ENCODE measurements around the gene RIMS4.

DNA sequence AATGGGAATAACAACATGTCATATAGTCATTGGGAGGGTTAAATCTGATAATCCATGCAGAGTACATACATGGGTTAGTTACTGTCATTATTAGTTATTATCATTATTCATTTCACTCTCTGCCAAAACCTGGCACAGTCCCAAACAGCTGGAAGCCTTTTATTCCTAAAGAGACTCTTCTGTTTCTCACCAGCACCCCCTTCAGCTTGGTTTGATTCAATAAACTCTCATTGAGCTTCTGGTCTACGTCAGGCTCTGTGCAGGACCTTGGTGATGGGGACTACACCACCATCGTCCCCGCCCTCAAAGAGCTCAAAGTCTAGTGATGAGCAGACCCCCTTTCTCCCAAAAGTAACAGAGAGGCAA lies 62.4 kb downstream of the RIMS4 start:
- TF ChIP-seq, protein P1, sequence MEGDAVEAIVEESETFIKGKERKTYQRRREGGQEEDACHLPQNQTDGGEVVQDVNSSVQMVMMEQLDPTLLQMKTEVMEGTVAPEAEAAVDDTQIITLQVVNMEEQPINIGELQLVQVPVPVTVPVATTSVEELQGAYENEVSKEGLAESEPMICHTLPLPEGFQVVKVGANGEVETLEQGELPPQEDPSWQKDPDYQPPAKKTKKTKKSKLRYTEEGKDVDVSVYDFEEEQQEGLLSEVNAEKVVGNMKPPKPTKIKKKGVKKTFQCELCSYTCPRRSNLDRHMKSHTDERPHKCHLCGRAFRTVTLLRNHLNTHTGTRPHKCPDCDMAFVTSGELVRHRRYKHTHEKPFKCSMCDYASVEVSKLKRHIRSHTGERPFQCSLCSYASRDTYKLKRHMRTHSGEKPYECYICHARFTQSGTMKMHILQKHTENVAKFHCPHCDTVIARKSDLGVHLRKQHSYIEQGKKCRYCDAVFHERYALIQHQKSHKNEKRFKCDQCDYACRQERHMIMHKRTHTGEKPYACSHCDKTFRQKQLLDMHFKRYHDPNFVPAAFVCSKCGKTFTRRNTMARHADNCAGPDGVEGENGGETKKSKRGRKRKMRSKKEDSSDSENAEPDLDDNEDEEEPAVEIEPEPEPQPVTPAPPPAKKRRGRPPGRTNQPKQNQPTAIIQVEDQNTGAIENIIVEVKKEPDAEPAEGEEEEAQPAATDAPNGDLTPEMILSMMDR (IDR thresholded peaks at IDR 0.05) = no peak
- TF ChIP-seq POLR2A (IDR thresholded peaks at IDR 0.05) = no peak

Data from testis (tissue), 2 donors.